Ovary (tissue), 3 donors: ENCODE measurements around the gene CNRIP1.

Experiments used
- CTCF ChIP-seq, 3 donors: fragments of 450-650 bp in 2 of 3; fragments of 200-600 bp in 1 of 3; IDR thresholded peaks; one replicate each; pipeline versions ENCODE4 v1.5.1 to v1.8.0; 2016 to 2022; ENCODE audit warnings: antibody characterized with exemption in 3 of 3, mild to moderate bottlenecking in 1 of 3
- EP300 ChIP-seq: sonication (generic); formaldehyde crosslinking; IDR thresholded peaks from one replicate; pipeline ENCODE4 v1.6.1; 2017; ENCODE audit warnings: antibody characterized with exemption
- POLR2A ChIP-seq: fragments of 450-650 bp; IDR thresholded peaks from one replicate; pipeline ENCODE4 v1.6.1; 2017; ENCODE audit warnings: antibody characterized with exemption, mild to moderate bottlenecking, moderate library complexity
- donor health status: DM: no; HTN: no; CAD: no.

GRCh38 chr2:68344031-68344430 is 24.3 kb upstream of the CNRIP1 start:
- TF ChIP-seq CTCF (IDR thresholded peaks at IDR 0.05) (no peak), POLR2A (no peak), EP300 (no peak)
